Activated CD4-positive, CD25-positive, alpha-beta regulatory T cell treated with anti-CD3 and anti-CD28 coated beads, Interleukin-2, amount 50 U/mL, for 24 hours (primary cell): ENCODE results near the gene CHAF1B.
"Not testable (repeated sequence)": the region's sequence is repeated elsewhere in the genome, so short reads cannot be mapped to it uniquely, and the experiment has no call there.

Experiments used
- ATAC-seq, 2 donors: fragments of 150-1000 bp; cut with Tn5 transposase; one replicate each; pipeline ENCODE4 v1.10.0; 2021; ENCODE audit warnings: mild to moderate bottlenecking in 1 of 2, moderate library complexity in 1 of 2

Gene CHAF1B

GRCh38 chr21:36385233-36386030, at the start of gene CHAF1B:
CHAF1B (plus strand) TSS chr21:36385392; CDS start chr21:36386137, 745 bp downstream.
- ATAC-seq = peak; percentile 95

GRCh38 chr21:36337099-36337509, 48.1 kb upstream of the CHAF1B start:
- no peak for ATAC-seq

GRCh38 chr21:36338975-36339374, 46.2 kb upstream of the CHAF1B start:
- ATAC-seq = no peak

GRCh38 chr21:36342581-36342980, 42.6 kb upstream of the CHAF1B start:
- ATAC-seq = not testable (repeated sequence)

GRCh38 chr21:36344931-36345330, 40.3 kb upstream of the CHAF1B start:
- ATAC-seq = no peak

- no peak for ATAC-seq
Observed at GRCh38 chr21:36347278-36347961, 37.8 kb upstream of the CHAF1B start.

- ATAC-seq = peak; percentile 48 to 51
Observed at GRCh38 chr21:36347962-36348328, 37.2 kb upstream of the CHAF1B start.

GRCh38 chr21:36349315-36349714, 35.9 kb upstream of the CHAF1B start:
- ATAC-seq = peak in 1 of 2 donors; percentile 27

- no peak for ATAC-seq
Observed at GRCh38 chr21:36350282-36350910, 34.8 kb upstream of the CHAF1B start.

- ATAC-seq = no peak
Observed at GRCh38 chr21:36354918-36355680, 30.1 kb upstream of the CHAF1B start.

GRCh38 chr21:36355868-36356267, 29.3 kb upstream of the CHAF1B start:
- no peak for ATAC-seq

- no peak for ATAC-seq
Observed at GRCh38 chr21:36359185-36359584, 26.0 kb upstream of the CHAF1B start.

GRCh38 chr21:36369064-36369685, 16.0 kb upstream of the CHAF1B start:
- peak; percentile 35 to 51 for ATAC-seq

GRCh38 chr21:36375994-36376393, 9.2 kb upstream of the CHAF1B start:
- ATAC-seq = no peak

- no peak for ATAC-seq
Observed at GRCh38 chr21:36377391-36377842, 7.8 kb upstream of the CHAF1B start.

GRCh38 chr21:36379251-36379650, 5.9 kb upstream of the CHAF1B start:
- ATAC-seq = no peak

- no peak for ATAC-seq
Observed at GRCh38 chr21:36381841-36382589, 3.2 kb upstream of the CHAF1B start.

- not testable (repeated sequence) for ATAC-seq
Observed at GRCh38 chr21:36382722-36383121, 2.5 kb upstream of the CHAF1B start.

GRCh38 chr21:36384885-36385232, 333 bp upstream of the CHAF1B start:
- peak in 1 of 2 donors; percentile 3 for ATAC-seq

- ATAC-seq = no peak
Observed at GRCh38 chr21:36386031-36386642, 945 bp downstream of the CHAF1B start.

- no peak for ATAC-seq
Observed at GRCh38 chr21:36388096-36388495, 2.9 kb downstream of the CHAF1B start.
